Heart left ventricle (tissue), 16 donors: ENCODE results near the gene ELL. TPM values are rescaled to one million over a fixed set of nuclear protein-coding genes. Genes with fewer than 3 reads are reported as not detected.
A peak's percentile ranks its signal among the peaks of the same experiment; 100 is the strongest.

Experiments used
- ATAC-seq, 4 donors: fragments of 200-7000 bp; cut with Tn5 transposase; one replicate each; pipeline ENCODE4 v1.9.1; 2020 to 2022; ENCODE audit warnings: moderate library complexity in 4 of 4, mild to moderate bottlenecking in 3 of 4, moderate number of reproducible peaks in 1 of 4
- DNase-seq, 5 donors: peaks; one replicate each; pipeline ENCODE4 v3.0.0-alpha.2; 2020
- H3K27ac ChIP-seq, 12 donors: fragments of 200-600 bp; sonication (generic) in 4 of 12; one replicate each; pipeline versions ENCODE4 v1.5.0 to v1.8.0; 2016 to 2022; ENCODE audit warnings: mild to moderate bottlenecking in 2 of 12
- H3K27me3 ChIP-seq, 9 donors: fragments of 200-600 bp; sonication (generic) in 2 of 9; one replicate each; pipeline versions ENCODE4 v1.5.1 to v1.8.0; 2016 to 2022; ENCODE audit warnings: mild to moderate bottlenecking in 3 of 9
- H3K36me3 ChIP-seq, 9 donors: fragments of 200-600 bp; sonication (generic) in 2 of 9; one replicate each; pipeline versions ENCODE4 v1.5.0 to v1.8.0; 2018 to 2022; ENCODE audit warnings: mild to moderate bottlenecking in 2 of 9
- H3K4me1 ChIP-seq, 12 donors: fragments of 200-600 bp; sonication (generic) in 4 of 12; one replicate each; pipeline versions ENCODE4 v1.5.0 to v1.8.0; 2016 to 2022; ENCODE audit warnings: mild to moderate bottlenecking in 3 of 12
- H3K4me3 ChIP-seq, 12 donors: fragments of 200-600 bp; sonication (generic) in 4 of 12; one replicate each; pipeline versions ENCODE4 v1.5.0 to v1.8.0; 2017 to 2022; ENCODE audit warnings: mild to moderate bottlenecking in 9 of 12, moderate library complexity in 4 of 12
- H3K9me3 ChIP-seq, 12 donors: fragments of 200-600 bp; sonication (generic) in 4 of 12; one replicate each; pipeline versions ENCODE4 v1.5.0 to v1.8.0; 2016 to 2022; ENCODE audit warnings: mild to moderate bottlenecking in 1 of 12
- CTCF ChIP-seq, 12 donors: fragments of 200-600 bp; sonication (generic) in 4 of 12; IDR thresholded peaks; one replicate each; pipeline versions ENCODE4 v1.5.0 to v1.8.0; 2018 to 2022; ENCODE audit warnings: antibody characterized with exemption in 12 of 12, mild to moderate bottlenecking in 5 of 12
- POLR2A ChIP-seq, 2 donors: fragments of 450-650 bp; IDR thresholded peaks; one replicate each; pipeline ENCODE4 v1.6.1; 2017; ENCODE audit warnings: antibody characterized with exemption in 2 of 2, mild to moderate bottlenecking in 2 of 2, moderate library complexity in 2 of 2
- WGBS, 4 donors: extraction: QIAGEN DNeasy Blood & Tissue Kit in 2 of 4; methylation state at CpG; one replicate each; pipeline versions ENCODE4 v1.1.5 to v1.1.7; 2013 to 2018; 5-methylcytosine and 5-hydroxymethylcytosine counted together
- intact Hi-C, 10 donors: fragments of 100-400 bp; cut with DNase I; formaldehyde crosslinking; loops; one replicate each; pipeline versions ENCODE4 v1.11.1 to v1.14.2; 2022
- polyA plus RNA-seq, 2 donors: library from polyadenylated mRNA; stranded (reverse); fragments of 200-250 nt; gene quantifications; one replicate each; pipeline ENCODE4 v1.2.3, GENCODE V29; 2013
- total RNA-seq, 9 donors: library from RNA; depleted of rRNA in 2 of 9; stranded (reverse); fragments of >200 nt in 2 of 9; fragmentation: NEBNext Ultra II Directional in 3 of 9; extraction: Animal tissue kit (Norgen Biotek cat#: 25700) in 3 of 9; gene quantifications; one replicate each; pipeline versions ENCODE4 v1.1.0 to v1.2.4, GENCODE V29; 2016 to 2023
- donor health status: ischemic (EF 13 %, LVEDD 7.1; RV severe dilation, severe dysfunction).
- donor health status: healthy with polysubstance abuse.
- donor health status: DM: no; HTN: yes; CAD: no.
- donor health status: DM: no; HTN: no; CAD: no.
- donor health status: ischemic (EF 25% LVEDD 6.9; RV normal size, moderate dysfunction).
- donor health status: ischemic (EF 25% LVEDD 5.7; RV mildly dilated, moderate dysfunction).
- donor health status: healthy.
- donor health status: DM: yes; HTN: yes; CAD: no.
- donor health status: ischemic (EF 35%, LVEDD 5.7; RV mildly dilated, moderate dysfunction).
- donor health status: nonischemic (EF 11% LVEDD 7.7; RV severe dilation, severe dysfunction).
- donor health status: DM: yes; HTN: yes; CAD: no.
- donor health status: PGD.
- donor health status: ischemic (EF 29% LVEDD 5.4; RV normal size, mild dysfunction).
- donor health status: nonischemic (EF 23%, LVEDD 6.1; RV moderate dilation, normal function).

Gene ELL
- total and polyA plus RNA-seq, 11 donors, result 5.9 to 17.8 (median 7.3) TPM

- Histone ChIP-seq H3K9me3 (no peaks in the 10 kb centered on the region), H3K27ac (no peak overlapping the region), H3K27me3 (no peaks in the 10 kb centered on the region), H3K4me1 (peaks cover 0 to 14% (median 3%) of the 10 kb centered on the region in 12 donors), H3K4me3 (no peak overlapping the region), H3K36me3 (peaks cover 4 to 64% (median 54%) of the 10 kb centered on the region in 9 donors)
- TF ChIP-seq POLR2A (IDR thresholded peaks at IDR 0.05) (no peak), CTCF (IDR thresholded peaks at IDR 0.05) (no peak)
- 82 to 92% (median 90%) methylated on average over 11 of the region's 11 CpGs for WGBS, 4 donors
- peak in 1 of 5 donors; percentile 27 for DNase-seq
- intact Hi-C loops, result loop anchor here in 2 of 10 donors (10.0 kb wide), 2 partner anchors 231 to 401 kb away; no protein-coding TSS in a partner anchor
- no peak for ATAC-seq
Observed at GRCh38 chr19:18443831-18444230, 78.0 kb downstream of the ELL start.

GRCh38 chr19:18443406-18443805 lies 78.5 kb downstream of the ELL start:
- Histone ChIP-seq H3K4me3 (no peak overlapping the region), H3K9me3 (no peaks in the 10 kb centered on the region), H3K27ac (no peak overlapping the region), H3K4me1 (peaks cover 0 to 18% (median 7%) of the 10 kb centered on the region in 12 donors), H3K36me3 (peaks cover 4 to 60% (median 49%) of the 10 kb centered on the region in 9 donors), H3K27me3 (no peaks in the 10 kb centered on the region)
- DNase-seq, result no peak
- intact Hi-C loops, result loop anchor here in 2 of 10 donors (10.0 kb wide), 2 partner anchors 231 to 401 kb away; no protein-coding TSS in a partner anchor
- WGBS, 4 donors, result 90 to 99% (median 96%) methylated on average over 6 of the region's 6 CpGs
- ATAC-seq, result no peak
- TF ChIP-seq CTCF (IDR thresholded peaks at IDR 0.05) (no peak), POLR2A (IDR thresholded peaks at IDR 0.05) (no peak)

GRCh38 chr19:18442941-18443340 lies 78.9 kb downstream of the ELL start:
- no peak for TF ChIP-seq POLR2A (IDR thresholded peaks at IDR 0.05)
- no peak for TF ChIP-seq CTCF (IDR thresholded peaks at IDR 0.05)
- no peaks in the 10 kb centered on the region for H3K27me3 ChIP-seq
- DNase-seq (no peak), ATAC-seq (no peak)
- no peaks in the 10 kb centered on the region for H3K9me3 ChIP-seq
- peaks cover 0 to 22% (median 12%) of the 10 kb centered on the region in 12 donors for H3K4me1 ChIP-seq
- WGBS, 4 donors, result 59 to 90% (median 84%) methylated on average over 9 to 12 of the region's 12 CpGs
- no peak overlapping the region for H3K27ac ChIP-seq
- H3K4me3 ChIP-seq, result no peak overlapping the region
- intact Hi-C loops, result loop anchor here in 2 of 10 donors (10.0 kb wide), 2 partner anchors 232 to 402 kb away; no protein-coding TSS in a partner anchor
- H3K36me3 ChIP-seq, result peaks cover 4 to 55% (median 45%) of the 10 kb centered on the region in 9 donors

- 84 to 87% (median 85%) methylated on average over 5 of the region's 5 CpGs for WGBS, 4 donors
- DNase-seq, result no peak
- H3K27ac ChIP-seq, result no peak overlapping the region
- intact Hi-C loops, result loop anchor here in 2 of 10 donors (10.0 kb wide), 2 partner anchors 233 to 403 kb away; no protein-coding TSS in a partner anchor
- H3K36me3 ChIP-seq, result peaks cover 4 to 47% (median 36%) of the 10 kb centered on the region in 9 donors
- TF ChIP-seq CTCF (IDR thresholded peaks at IDR 0.05) (no peak), POLR2A (IDR thresholded peaks at IDR 0.05) (no peak)
- ATAC-seq, result no peak
- H3K4me1 ChIP-seq, result peaks cover 0 to 31% (median 17%) of the 10 kb centered on the region in 12 donors
- no peaks in the 10 kb centered on the region for H3K27me3 ChIP-seq
- no peaks in the 10 kb centered on the region for H3K9me3 ChIP-seq
- H3K4me3 ChIP-seq, result no peak overlapping the region
Observed at GRCh38 chr19:18441804-18442788, 79.8 kb downstream of the ELL start.
